Natural killer cell (primary cell): ENCODE results near the gene IQGAP3. TPM values are rescaled to one million over a fixed set of nuclear protein-coding genes. Genes with fewer than 3 reads are reported as not detected.

Experiments used
- ATAC-seq, 3 donors: fragments of 150-1000 bp in 2 of 3; fragments of 200-7000 bp in 1 of 3; cut with Tn5 transposase; 1 replicate in 1 of 3; 2 replicates in 2 of 3; pipeline ENCODE4 v1.10.0; 2021; ENCODE audit warnings: mild to moderate bottlenecking in 2 of 3, moderate library complexity in 2 of 3
- DNase-seq, 2 donors: peaks; one replicate each; pipeline versions ENCODE4 v3.0.0 to v3.0.0-alpha.2; 2013 to 2021; ENCODE audit warnings: mixed read lengths in 1 of 2
- H3K27ac ChIP-seq: one replicate; pipeline ENCODE4 v1.5.1; 2013; ENCODE audit warnings: mild to moderate bottlenecking, low read length
- H3K27me3 ChIP-seq: one replicate; pipeline ENCODE4 v1.6.1; 2013; ENCODE audit warnings: low read length; ENCODE audit not compliant: control insufficient read depth, insufficient read depth
- H3K36me3 ChIP-seq: one replicate; pipeline ENCODE4 v1.6.1; 2013; ENCODE audit warnings: low read length; ENCODE audit not compliant: control insufficient read depth, insufficient read depth
- H3K4me1 ChIP-seq: one replicate; pipeline ENCODE4 v1.6.1; 2013; ENCODE audit warnings: low read length; ENCODE audit not compliant: control insufficient read depth, insufficient read depth
- H3K4me3 ChIP-seq: one replicate; pipeline ENCODE4 v1.5.1; 2013; ENCODE audit warnings: low read length
- H3K9me3 ChIP-seq: one replicate; pipeline ENCODE4 v1.6.1; 2013; ENCODE audit warnings: low read length; ENCODE audit not compliant: control insufficient read depth, insufficient read depth
- H3K27ac Mint-ChIP-seq, 2 donors: one replicate each; pipeline ENCODE4 v1.8.0; 2022; ENCODE audit warnings: mild to moderate bottlenecking in 2 of 2, mixed read lengths in 2 of 2, moderate library complexity in 1 of 2
- H3K27me3 Mint-ChIP-seq, 2 donors: one replicate each; pipeline ENCODE4 v1.8.0; 2022; ENCODE audit warnings: low read depth in 2 of 2, mixed read lengths in 2 of 2
- H3K36me3 Mint-ChIP-seq: one replicate; pipeline ENCODE4 v1.8.0; 2022; ENCODE audit warnings: mixed read lengths
- H3K4me1 Mint-ChIP-seq, 2 donors: one replicate each; pipeline ENCODE4 v1.8.0; 2022; ENCODE audit warnings: mixed read lengths in 2 of 2
- H3K4me3 Mint-ChIP-seq: one replicate; pipeline ENCODE4 v1.8.0; 2022; ENCODE audit warnings: mild to moderate bottlenecking, moderate library complexity, mixed read lengths
- H3K9me3 Mint-ChIP-seq, 2 donors: one replicate each; pipeline ENCODE4 v1.8.0; 2022; ENCODE audit warnings: mixed read lengths in 2 of 2
- CTCF ChIP-seq: fragments of 200-600 bp; IDR thresholded peaks from one replicate; pipeline ENCODE4 v1.8.0; 2022; ENCODE audit warnings: antibody characterized with exemption
- WGBS: methylation state at CpG from one replicate; pipeline ENCODE4 v1.1.7; 2013; ENCODE audit warnings: missing lambda C conversion rate; ENCODE audit not compliant: insufficient coverage; 5-methylcytosine and 5-hydroxymethylcytosine counted together
- intact Hi-C: fragments of 100-400 bp; cut with micrococcal nuclease; formaldehyde crosslinking; loops from one replicate; pipeline ENCODE4 v1.14.2; 2022
- total RNA-seq, 4 donors: library from RNA; stranded (reverse); fragments of 120-200 nt in 1 of 4; gene quantifications; one replicate each; pipeline versions ENCODE4 v1.2.3 to v1.2.4, GENCODE V29; 2013 to 2022

The IQGAP3 gene
- total RNA-seq, 3 donors from 2014 or later (not counting 1 experiment from before 2014, with no cell fraction given) = 0.08 to 0.21 (median 0.14) TPM

- peaks cover 5% of the 10 kb centered on the region for H3K36me3 Mint-ChIP-seq
- no peak overlapping the region for H3K4me3 ChIP-seq
- no peak for DNase-seq
- WGBS = 86% methylated on average over 6 of the region's 7 CpGs
- peaks cover 21% of the 10 kb centered on the region for H3K36me3 ChIP-seq
- H3K9me3 Mint-ChIP-seq = no peaks in the 10 kb centered on the region
- TF ChIP-seq CTCF = no peak
- no peak for ATAC-seq
- peaks cover 70% of the 10 kb centered on the region for H3K4me1 ChIP-seq
- no peaks in the 10 kb centered on the region for H3K27me3 Mint-ChIP-seq
- H3K4me3 Mint-ChIP-seq = peak overlapping the region; percentile 87
- H3K27ac Mint-ChIP-seq = peak overlapping the region; percentile 89 to 97
- H3K27me3 ChIP-seq = no peaks in the 10 kb centered on the region
- peak overlapping the region; percentile 77 for H3K27ac ChIP-seq
- H3K4me1 Mint-ChIP-seq = peaks cover 74 to 96% of the 10 kb centered on the region in 2 donors
- no peaks in the 10 kb centered on the region for H3K9me3 ChIP-seq
- intact Hi-C loops = no loop called here
Observed at GRCh38 chr1:156486421-156487344, 85.7 kb downstream of the IQGAP3 start.

- Mint-ChIP-seq H3K36me3 (peaks cover 8% of the 10 kb centered on the region), H3K4me3 (no peak overlapping the region), H3K4me1 (peaks cover 73 to 95% of the 10 kb centered on the region in 2 donors), H3K27ac (peak overlapping the region; percentile 89 to 97), H3K9me3 (no peaks in the 10 kb centered on the region), H3K27me3 (no peaks in the 10 kb centered on the region)
- H3K27me3 ChIP-seq = no peaks in the 10 kb centered on the region
- H3K4me1 ChIP-seq = peaks cover 70% of the 10 kb centered on the region
- 92% methylated on average over 3 of the region's 3 CpGs for WGBS
- H3K9me3 ChIP-seq = no peaks in the 10 kb centered on the region
- no peak overlapping the region for H3K4me3 ChIP-seq
- no peak for TF ChIP-seq CTCF
- DNase-seq = no peak
- H3K27ac ChIP-seq = peak overlapping the region; percentile 10
- ATAC-seq = no peak
- H3K36me3 ChIP-seq = peaks cover 28% of the 10 kb centered on the region
- intact Hi-C loops = no loop called here
Observed at GRCh38 chr1:156485984-156486383, 86.4 kb downstream of the IQGAP3 start.

GRCh38 chr1:156484480-156485058, 87.8 kb downstream of the IQGAP3 start:
- H3K27me3 Mint-ChIP-seq = no peaks in the 10 kb centered on the region
- no peaks in the 10 kb centered on the region for H3K9me3 ChIP-seq
- H3K27ac Mint-ChIP-seq = peak overlapping the region; percentile 61 to 90
- TF ChIP-seq CTCF = no peak
- no peak overlapping the region for H3K4me3 Mint-ChIP-seq
- ATAC-seq = no peak
- H3K4me1 ChIP-seq = peaks cover 69% of the 10 kb centered on the region
- intact Hi-C loops = no loop called here
- H3K27me3 ChIP-seq = no peaks in the 10 kb centered on the region
- peaks cover 14% of the 10 kb centered on the region for H3K36me3 Mint-ChIP-seq
- no peak overlapping the region for H3K27ac ChIP-seq
- WGBS = 96% methylated on average over 6 of the region's 6 CpGs
- DNase-seq = no peak
- peaks cover 42% of the 10 kb centered on the region for H3K36me3 ChIP-seq
- peaks cover 71 to 90% of the 10 kb centered on the region in 2 donors for H3K4me1 Mint-ChIP-seq
- H3K4me3 ChIP-seq = no peak overlapping the region
- H3K9me3 Mint-ChIP-seq = no peaks in the 10 kb centered on the region
